Loucy (cell line): ENCODE measurements around the gene RBM48.

Source experiments
- EZH2phosphoT487 ChIP-seq: fragments of 200-600 bp; IDR thresholded peaks from 2 replicates; pipeline ENCODE4 v1.6.1; 2018; ENCODE audit warnings: antibody characterized with exemption, mild to moderate bottlenecking, moderate library complexity, borderline replicate concordance
- TF ChIP-seq, protein P1 (sequence below): fragments of 200-600 bp; sonication (generic); conservative IDR thresholded peaks from 2 replicates; pipeline ENCODE4 v1.5.1; 2014; ENCODE audit warnings: mild to moderate bottlenecking, antibody characterized with exemption, low read length

DNA sequence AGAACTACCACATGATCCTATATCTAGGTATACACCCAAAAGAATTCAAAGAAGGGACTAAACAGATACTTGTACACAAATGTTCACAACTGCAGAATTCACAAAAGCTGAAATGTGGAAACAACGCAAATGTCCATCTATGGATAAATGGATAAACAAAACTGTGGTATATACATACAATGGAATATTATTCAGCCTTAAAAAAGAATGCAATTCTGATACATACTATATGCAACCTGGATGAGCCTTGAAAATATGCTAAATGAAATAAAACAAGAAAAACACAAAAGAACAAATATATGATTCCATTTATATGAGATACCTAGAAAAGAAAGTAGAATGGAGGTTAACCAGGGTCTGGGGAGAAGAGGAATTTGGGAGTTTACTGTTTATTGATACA is 54.4 kb downstream of the RBM48 start:
- TF ChIP-seq, protein P1, sequence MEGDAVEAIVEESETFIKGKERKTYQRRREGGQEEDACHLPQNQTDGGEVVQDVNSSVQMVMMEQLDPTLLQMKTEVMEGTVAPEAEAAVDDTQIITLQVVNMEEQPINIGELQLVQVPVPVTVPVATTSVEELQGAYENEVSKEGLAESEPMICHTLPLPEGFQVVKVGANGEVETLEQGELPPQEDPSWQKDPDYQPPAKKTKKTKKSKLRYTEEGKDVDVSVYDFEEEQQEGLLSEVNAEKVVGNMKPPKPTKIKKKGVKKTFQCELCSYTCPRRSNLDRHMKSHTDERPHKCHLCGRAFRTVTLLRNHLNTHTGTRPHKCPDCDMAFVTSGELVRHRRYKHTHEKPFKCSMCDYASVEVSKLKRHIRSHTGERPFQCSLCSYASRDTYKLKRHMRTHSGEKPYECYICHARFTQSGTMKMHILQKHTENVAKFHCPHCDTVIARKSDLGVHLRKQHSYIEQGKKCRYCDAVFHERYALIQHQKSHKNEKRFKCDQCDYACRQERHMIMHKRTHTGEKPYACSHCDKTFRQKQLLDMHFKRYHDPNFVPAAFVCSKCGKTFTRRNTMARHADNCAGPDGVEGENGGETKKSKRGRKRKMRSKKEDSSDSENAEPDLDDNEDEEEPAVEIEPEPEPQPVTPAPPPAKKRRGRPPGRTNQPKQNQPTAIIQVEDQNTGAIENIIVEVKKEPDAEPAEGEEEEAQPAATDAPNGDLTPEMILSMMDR: no peak
- TF ChIP-seq EZH2phosphoT487: no peak
